ENCODE results near the gene SIDT1.
A peak's percentile ranks its signal among the peaks of the same experiment; 100 is the strongest.

Gene SIDT1

DNA sequence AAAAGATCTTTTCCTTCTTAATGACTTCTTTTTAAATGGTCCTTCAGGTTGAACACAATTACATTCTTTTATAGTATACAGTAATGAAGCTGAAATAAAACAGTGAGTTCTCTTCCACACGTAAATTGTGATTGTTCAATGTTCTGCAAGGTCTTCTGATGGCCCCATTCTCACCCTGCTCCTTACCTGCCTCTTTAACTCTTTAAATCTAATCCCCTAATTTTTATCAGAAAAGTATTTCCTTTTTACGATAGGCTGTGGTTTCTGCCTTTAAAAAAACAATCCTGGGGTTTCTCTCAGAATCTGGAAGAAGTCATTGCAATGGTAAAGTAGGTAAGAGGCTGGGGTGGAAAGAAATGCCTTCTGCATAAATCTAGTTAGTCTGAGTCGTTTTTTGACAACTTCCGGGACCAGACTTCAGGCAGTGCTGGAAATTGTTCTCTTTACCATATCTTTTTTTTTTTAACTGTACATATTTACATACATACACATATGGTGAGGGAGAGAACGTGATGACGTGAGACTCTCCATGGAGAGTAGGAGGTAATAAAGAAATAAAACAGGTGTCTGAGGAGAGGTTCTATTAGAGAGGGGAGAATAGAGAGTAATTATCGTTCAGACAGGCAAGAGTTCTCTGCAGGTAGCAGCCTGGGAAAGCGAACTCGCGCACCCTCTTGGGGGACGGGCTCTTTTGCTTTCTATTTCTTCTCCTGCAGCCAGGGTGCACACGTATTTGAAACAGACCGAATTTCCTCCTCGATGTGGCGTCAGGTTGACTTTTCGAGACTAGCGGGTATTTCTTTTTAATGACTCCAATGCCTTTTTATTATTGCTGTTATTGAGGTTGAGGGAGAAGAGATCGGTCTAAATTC is at the start of gene SIDT1:
Gene SIDT1 (plus strand): TSS at position 730 of the 872 bp plus-strand sequence. CDS start 467 bp downstream, outside the sequence.
- peak; percentile 39 to 40 for DNase-seq (ENCODE audit: low read depth in 1 of 2, low spot score in 1 of 2)

DNA sequence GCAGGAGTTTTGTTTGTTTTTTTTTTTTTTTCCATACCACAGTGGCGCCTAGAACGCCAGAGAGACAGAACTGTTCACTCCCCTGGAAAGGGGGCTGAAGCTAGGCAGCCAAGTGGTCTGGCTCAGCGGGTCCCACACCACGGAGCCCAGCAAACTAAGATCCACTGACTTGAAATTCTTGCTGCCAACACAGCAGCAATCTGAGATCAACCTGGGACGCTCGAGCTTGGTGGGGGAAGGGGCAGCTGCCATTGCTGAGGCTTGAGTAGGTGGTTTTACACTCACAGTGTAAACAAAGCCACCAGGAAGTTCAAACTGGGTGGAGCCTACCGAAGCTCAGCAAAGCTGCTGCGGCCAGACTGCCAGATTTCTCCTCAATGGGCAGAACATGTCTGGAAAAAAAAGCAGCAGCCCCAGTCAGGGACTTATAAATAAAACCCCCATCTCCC is 47.2 kb upstream of the SIDT1 start:
- DNase-seq (ENCODE audit: low read depth in 1 of 2, low spot score in 1 of 2): no peak

- no peak for DNase-seq (ENCODE audit: low read depth in 1 of 2, low spot score in 1 of 2)
These were observed 37.3 kb upstream of the SIDT1 start for GRCh38 chr3:113495035-113495434.

GRCh38 chr3:113496924-113497323 is 35.4 kb upstream of the SIDT1 start:
- DNase-seq (ENCODE audit: low read depth in 1 of 2, low spot score in 1 of 2): no peak

- DNase-seq (ENCODE audit: low read depth in 1 of 2, low spot score in 1 of 2): no peak
These were observed 33.9 kb upstream of the SIDT1 start for GRCh38 chr3:113498221-113499005.

DNA sequence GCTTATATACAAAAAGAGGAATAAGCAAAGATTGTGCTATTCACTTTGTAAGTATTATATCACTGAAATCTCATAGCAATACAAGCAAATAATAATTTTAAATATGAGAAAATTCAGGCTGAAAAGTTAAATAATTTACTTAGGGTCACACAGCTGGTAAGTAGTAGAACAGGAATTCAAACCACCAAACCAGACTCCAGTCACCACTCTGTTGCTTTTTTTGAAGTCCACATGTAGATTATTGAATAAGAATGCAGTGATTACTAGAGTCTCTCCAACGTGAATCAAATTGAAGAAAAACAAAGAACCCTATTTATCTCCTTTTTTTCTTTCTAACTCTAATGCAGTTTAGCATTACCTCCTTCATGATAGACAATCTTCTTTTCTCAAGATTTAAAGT is 33.3 kb upstream of the SIDT1 start:
- no peak for DNase-seq (ENCODE audit: low read depth in 1 of 2, low spot score in 1 of 2)

GRCh38 chr3:113501597-113501996 is 30.8 kb upstream of the SIDT1 start:
- no peak for DNase-seq (ENCODE audit: low read depth in 1 of 2, low spot score in 1 of 2)

DNA sequence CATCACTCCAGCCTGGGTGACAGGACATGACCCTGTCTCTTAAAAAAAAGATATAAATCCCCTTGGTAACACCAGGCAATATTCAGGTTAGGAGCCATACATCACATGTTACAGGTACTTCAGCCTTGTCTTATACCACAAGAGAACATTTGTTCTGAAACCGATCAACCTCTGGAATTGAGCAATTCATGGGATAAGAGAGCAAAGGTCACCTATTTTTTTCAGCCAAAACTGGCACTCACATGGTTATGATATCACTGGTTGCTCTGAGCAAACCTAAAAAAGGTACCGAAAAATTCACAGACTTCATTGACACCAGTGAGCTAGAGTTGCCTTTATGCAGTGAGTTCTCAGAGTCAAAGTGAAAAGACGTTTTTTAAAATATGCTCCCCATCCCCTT is 26.5 kb upstream of the SIDT1 start:
- no peak for DNase-seq (ENCODE audit: low read depth in 1 of 2, low spot score in 1 of 2)

- no peak for DNase-seq (ENCODE audit: low read depth in 1 of 2, low spot score in 1 of 2)
These were observed 24.8 kb upstream of the SIDT1 start for GRCh38 chr3:113507501-113508067.

- no peak for DNase-seq (ENCODE audit: low read depth in 1 of 2, low spot score in 1 of 2)
These were observed 23.4 kb upstream of the SIDT1 start for GRCh38 chr3:113508966-113509365.

GRCh38 chr3:113514265-113514769 is 18.0 kb upstream of the SIDT1 start:
- DNase-seq (ENCODE audit: low read depth in 1 of 2, low spot score in 1 of 2): no peak

- DNase-seq (ENCODE audit: low read depth in 1 of 2, low spot score in 1 of 2): no peak
These were observed 16.2 kb upstream of the SIDT1 start for GRCh38 chr3:113516115-113516505.

- DNase-seq (ENCODE audit: low read depth in 1 of 2, low spot score in 1 of 2): no peak
These were observed 10.4 kb upstream of the SIDT1 start for GRCh38 chr3:113521981-113522380.

- no peak for DNase-seq (ENCODE audit: low read depth in 1 of 2, low spot score in 1 of 2)
These were observed 9.1 kb upstream of the SIDT1 start for GRCh38 chr3:113523241-113523640.

- peak; percentile 17 to 18 for DNase-seq (ENCODE audit: low read depth in 1 of 2, low spot score in 1 of 2)
These were observed 561 bp downstream of the SIDT1 start for GRCh38 chr3:113532698-113533533.

DNA sequence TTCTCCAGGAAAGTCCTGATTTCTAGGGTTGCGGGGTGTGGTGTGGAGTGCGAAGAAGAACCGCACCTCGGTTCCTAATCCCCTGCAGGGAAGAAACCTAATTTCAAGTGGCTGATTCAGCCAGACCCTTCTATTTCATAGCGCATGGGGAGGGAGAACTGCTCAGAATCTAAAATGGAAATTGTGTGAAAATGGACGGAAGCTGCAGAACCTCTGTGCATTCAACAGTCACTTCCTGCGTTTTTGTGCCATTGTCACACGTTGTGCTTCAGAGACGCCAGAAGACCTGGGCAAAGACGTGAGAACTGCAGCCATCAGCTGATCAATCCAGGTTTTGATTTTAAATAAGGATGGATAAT is 1.2 kb downstream of the SIDT1 start:
- DNase-seq (ENCODE audit: low read depth in 1 of 2, low spot score in 1 of 2): no peak

DNA sequence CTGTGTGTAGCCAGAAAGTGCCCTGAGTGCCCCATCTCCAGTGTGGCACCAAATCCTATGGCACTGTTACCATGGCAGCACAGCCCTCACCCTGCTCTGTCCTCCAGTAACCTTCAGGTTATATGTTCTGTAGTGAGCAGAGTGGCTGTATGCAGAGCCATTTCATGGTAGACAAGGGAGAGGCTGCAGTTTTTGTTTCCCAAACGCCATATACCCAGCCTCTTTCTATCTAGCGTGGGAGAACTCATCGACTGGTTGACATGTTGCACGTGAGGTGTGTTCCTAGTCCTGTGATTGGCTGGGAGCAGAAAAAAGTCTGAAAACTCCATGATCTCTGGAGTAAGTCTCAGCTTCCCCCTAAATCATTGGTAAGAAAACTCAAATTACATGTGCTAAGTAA is 2.0 kb downstream of the SIDT1 start:
- DNase-seq (ENCODE audit: low read depth in 1 of 2, low spot score in 1 of 2): no peak

DNA sequence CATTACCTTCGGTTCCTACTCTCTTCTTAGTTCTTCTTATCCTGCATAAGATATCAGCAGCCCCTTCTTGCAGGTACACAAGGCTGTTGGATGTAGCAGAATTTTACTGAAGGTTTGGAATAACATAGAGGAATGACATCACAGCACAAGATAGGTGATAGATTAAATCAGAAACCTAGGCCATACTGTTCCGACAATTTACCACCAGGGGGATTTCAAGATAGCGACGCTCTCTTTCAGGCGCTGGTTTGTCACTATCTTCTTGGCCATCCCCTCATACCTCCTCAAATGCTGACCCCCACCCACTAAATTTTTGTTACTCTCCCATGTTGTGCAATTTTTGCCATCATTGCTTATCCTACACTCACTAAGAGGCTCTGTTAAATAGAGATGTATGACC is 3.5 kb downstream of the SIDT1 start:
- no peak for DNase-seq (ENCODE audit: low read depth in 1 of 2, low spot score in 1 of 2)

DNA sequence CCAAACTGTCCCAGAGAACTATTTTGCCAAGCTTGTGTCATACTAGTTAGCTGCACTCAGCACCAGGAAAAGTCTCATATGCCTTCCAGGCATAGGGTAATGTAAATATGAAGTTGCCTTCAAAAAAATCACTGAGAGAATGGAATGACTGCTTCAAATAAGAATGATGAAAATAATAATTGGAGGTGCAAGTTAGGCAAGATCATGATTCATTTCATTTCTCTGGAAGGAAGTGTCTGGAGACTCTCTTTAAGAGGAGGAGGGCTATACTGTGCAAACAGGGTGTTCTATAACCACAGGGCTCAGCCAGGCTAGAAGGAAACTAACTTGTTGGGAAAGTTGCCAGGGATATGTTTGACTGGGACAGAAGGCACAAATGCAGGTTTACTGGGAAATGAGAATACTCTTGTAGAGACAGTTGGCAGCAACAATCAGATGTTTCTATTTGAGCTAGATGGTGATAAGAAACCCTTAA is 4.3 kb downstream of the SIDT1 start:
- DNase-seq (ENCODE audit: low read depth in 1 of 2, low spot score in 1 of 2): no peak

- no peak for DNase-seq (ENCODE audit: low read depth in 1 of 2, low spot score in 1 of 2)
These were observed 4.8 kb downstream of the SIDT1 start for GRCh38 chr3:113537155-113537554.

DNA sequence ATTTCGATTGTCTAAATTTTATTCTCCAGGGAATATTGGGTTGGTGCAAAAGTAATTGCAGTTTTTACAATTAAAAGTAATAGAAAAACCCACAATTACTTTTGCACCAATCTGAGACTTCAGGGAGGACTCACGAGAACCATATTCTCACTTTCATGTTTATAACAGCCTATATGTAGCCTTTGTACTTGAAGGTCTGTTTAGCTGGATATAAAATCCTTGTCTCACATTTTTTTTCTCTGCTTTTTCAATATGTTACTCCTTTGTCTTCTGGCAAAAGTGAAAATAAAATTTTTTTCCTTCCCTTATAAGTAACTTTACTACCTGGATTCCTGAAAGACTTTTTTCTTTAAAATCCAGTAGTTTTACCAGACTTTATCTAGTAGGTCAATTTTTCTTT is 9.2 kb downstream of the SIDT1 start:
- DNase-seq (ENCODE audit: low read depth in 1 of 2, low spot score in 1 of 2): no peak

All from activated T-helper 1 cell treated with anti-CD3 and anti-CD28 coated beads, Interleukin-2, amount 50 U/mL, for 16 hours (primary cell).